HG02870 (cell line): Measurements from ENCODE around the gene PUM2.
A peak's percentile ranks its signal among the peaks of the same experiment; 100 is the strongest.
"Not testable (repeated sequence)": the region's sequence is repeated elsewhere in the genome, so short reads cannot be mapped to it uniquely, and the experiment has no call there.

Experiments
- ATAC-seq: cut with Tn5 transposase; IDR thresholded peaks from one replicate; pipeline ENCODE4 v1.9.1; 2021; ENCODE audit warnings: mild to moderate bottlenecking, moderate library complexity; ENCODE audit not compliant: unreplicated experiment

The PUM2 gene

GRCh38 chr2:20371323-20372025 lies 20.8 kb upstream of the PUM2 start:
- ATAC-seq: no peak

- no peak for ATAC-seq
These were observed 19.5 kb upstream of the PUM2 start for GRCh38 chr2:20370191-20370590.

- no peak for ATAC-seq
These were observed 18.7 kb upstream of the PUM2 start for GRCh38 chr2:20369366-20369765.

GRCh38 chr2:20368706-20369105 lies 18.1 kb upstream of the PUM2 start:
- ATAC-seq: no peak

- not testable (repeated sequence) for ATAC-seq
These were observed 17.3 kb upstream of the PUM2 start for GRCh38 chr2:20367929-20368328.

GRCh38 chr2:20366672-20367116 lies 16.1 kb upstream of the PUM2 start:
- ATAC-seq: no peak

GRCh38 chr2:20365249-20365817 lies 14.7 kb upstream of the PUM2 start:
- peak; percentile 96 for ATAC-seq

- no peak for ATAC-seq
These were observed 12.9 kb upstream of the PUM2 start for GRCh38 chr2:20363578-20363977.

GRCh38 chr2:20362701-20363435 lies 12.2 kb upstream of the PUM2 start:
- ATAC-seq: no peak

GRCh38 chr2:20361893-20362292 lies 11.2 kb upstream of the PUM2 start:
- no peak for ATAC-seq

GRCh38 chr2:20359096-20359495 lies 8.5 kb upstream of the PUM2 start:
- ATAC-seq: no peak

GRCh38 chr2:20357638-20358389 lies 7.2 kb upstream of the PUM2 start:
- ATAC-seq: no peak

- no peak for ATAC-seq
These were observed 5.4 kb upstream of the PUM2 start for GRCh38 chr2:20356042-20356441.

GRCh38 chr2:20355131-20355530 lies 4.5 kb upstream of the PUM2 start:
- ATAC-seq: no peak

GRCh38 chr2:20353241-20353992 lies 2.8 kb upstream of the PUM2 start:
- no peak for ATAC-seq

- no peak for ATAC-seq
These were observed 2.1 kb upstream of the PUM2 start for GRCh38 chr2:20352581-20353216.

- ATAC-seq: no peak
These were observed 1.6 kb upstream of the PUM2 start for GRCh38 chr2:20352230-20352578.

- peak; percentile 0 for ATAC-seq
These were observed 1.0 kb upstream of the PUM2 start for GRCh38 chr2:20351555-20352229.

- peak; percentile 23 for ATAC-seq
These were observed 467 bp downstream of the PUM2 start for GRCh38 chr2:20350041-20350712.
